Measurements from ENCODE around the gene A4GALT.

DNA sequence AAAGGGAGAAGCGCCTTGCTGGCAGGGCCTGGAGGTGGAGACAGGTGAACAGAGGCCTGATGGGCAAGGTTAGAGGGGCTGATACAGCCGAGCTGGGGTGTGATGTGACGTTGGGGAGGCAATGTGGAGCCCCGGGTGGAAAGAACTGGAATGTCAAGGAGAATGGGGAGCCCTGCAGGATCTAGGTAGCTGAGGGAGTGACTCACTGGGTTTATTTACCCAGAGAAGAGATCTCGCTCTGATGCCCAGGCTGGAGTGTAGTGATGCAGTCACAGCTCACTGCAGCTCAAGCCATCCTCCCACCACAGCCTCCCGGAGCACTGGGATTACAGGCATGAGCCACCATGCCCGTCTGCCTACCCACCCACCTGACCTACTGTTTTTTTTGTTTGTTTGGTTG is 69.5 kb downstream of the A4GALT start:
- no peak for TF ChIP-seq EZH2 (IDR thresholded peaks at IDR 0.05; ENCODE audit: borderline replicate concordance, low read length)
- TF ChIP-seq, protein P1, sequence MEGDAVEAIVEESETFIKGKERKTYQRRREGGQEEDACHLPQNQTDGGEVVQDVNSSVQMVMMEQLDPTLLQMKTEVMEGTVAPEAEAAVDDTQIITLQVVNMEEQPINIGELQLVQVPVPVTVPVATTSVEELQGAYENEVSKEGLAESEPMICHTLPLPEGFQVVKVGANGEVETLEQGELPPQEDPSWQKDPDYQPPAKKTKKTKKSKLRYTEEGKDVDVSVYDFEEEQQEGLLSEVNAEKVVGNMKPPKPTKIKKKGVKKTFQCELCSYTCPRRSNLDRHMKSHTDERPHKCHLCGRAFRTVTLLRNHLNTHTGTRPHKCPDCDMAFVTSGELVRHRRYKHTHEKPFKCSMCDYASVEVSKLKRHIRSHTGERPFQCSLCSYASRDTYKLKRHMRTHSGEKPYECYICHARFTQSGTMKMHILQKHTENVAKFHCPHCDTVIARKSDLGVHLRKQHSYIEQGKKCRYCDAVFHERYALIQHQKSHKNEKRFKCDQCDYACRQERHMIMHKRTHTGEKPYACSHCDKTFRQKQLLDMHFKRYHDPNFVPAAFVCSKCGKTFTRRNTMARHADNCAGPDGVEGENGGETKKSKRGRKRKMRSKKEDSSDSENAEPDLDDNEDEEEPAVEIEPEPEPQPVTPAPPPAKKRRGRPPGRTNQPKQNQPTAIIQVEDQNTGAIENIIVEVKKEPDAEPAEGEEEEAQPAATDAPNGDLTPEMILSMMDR (conservative IDR thresholded peaks at IDR 0.05 in 1 of 2, IDR thresholded peaks at IDR 0.05 in 1 of 2; ENCODE audit: extremely low read depth in 1 of 2, insufficient read depth in 1 of 2, low read depth in 1 of 2, low read length in 2 of 2): no peak
